Measurements from ENCODE around the gene NENF. TPM values are rescaled to one million over a fixed set of nuclear protein-coding genes. Genes with fewer than 3 reads are reported as not detected.

The NENF gene
- total RNA-seq, 1 donor from 2014 or later = 110 TPM

- H3K27ac ChIP-seq = no peak overlapping the region
- H3K9me3 ChIP-seq = no peaks in the 10 kb centered on the region
- H3K4me3 ChIP-seq = no peak overlapping the region
- no peaks in the 10 kb centered on the region for H3K27me3 ChIP-seq
- H3K4me1 ChIP-seq = no peaks in the 10 kb centered on the region
- intact Hi-C loops (cut with DNase I) = no loop called here
- TF ChIP-seq CTCF (IDR thresholded peaks at IDR 0.05) (no peak), POLR2AphosphoS5 (IDR thresholded peaks at IDR 0.05; ENCODE audit: insufficient read depth in 1 of 2, low read depth in 1 of 2) (no peak), POLR2A (IDR thresholded peaks at IDR 0.05) (no peak)
- H3K36me3 ChIP-seq = no peaks in the 10 kb centered on the region
- no peak for DNase-seq (ENCODE audit: extremely low spot score in 2 of 2)
Measured at GRCh38 chr1:212482637-212483441, 50.1 kb downstream of the NENF start.

- Histone ChIP-seq H3K4me1 (peaks cover 10% of the 10 kb centered on the region), H3K27ac (no peak overlapping the region), H3K9me3 (no peaks in the 10 kb centered on the region), H3K4me3 (no peak overlapping the region), H3K27me3 (no peaks in the 10 kb centered on the region), H3K36me3 (no peaks in the 10 kb centered on the region)
- DNase-seq (ENCODE audit: extremely low spot score in 2 of 2) = no peak
- intact Hi-C loops (cut with DNase I) = no loop called here
- no peak for TF ChIP-seq POLR2A (IDR thresholded peaks at IDR 0.05)
Measured at GRCh38 chr1:212484701-212485570, 52.2 kb downstream of the NENF start.

GRCh38 chr1:212485571-212485912, 52.8 kb downstream of the NENF start:
- Histone ChIP-seq H3K27ac (no peak overlapping the region), H3K4me3 (no peak overlapping the region), H3K4me1 (peaks cover 10% of the 10 kb centered on the region), H3K27me3 (no peaks in the 10 kb centered on the region), H3K36me3 (no peaks in the 10 kb centered on the region), H3K9me3 (no peaks in the 10 kb centered on the region)
- intact Hi-C loops (cut with DNase I) = no loop called here
- no peak for DNase-seq (ENCODE audit: extremely low spot score in 2 of 2)
- no peak for TF ChIP-seq CTCF (IDR thresholded peaks at IDR 0.05)
- no peak for TF ChIP-seq POLR2A (IDR thresholded peaks at IDR 0.05)
- TF ChIP-seq POLR2AphosphoS5 (IDR thresholded peaks at IDR 0.05; ENCODE audit: insufficient read depth in 1 of 2, low read depth in 1 of 2) = no peak

- H3K4me3 ChIP-seq = no peak overlapping the region
- H3K27me3 ChIP-seq = no peaks in the 10 kb centered on the region
- intact Hi-C loops (cut with DNase I) = no loop called here
- H3K27ac ChIP-seq = no peak overlapping the region
- H3K4me1 ChIP-seq = peaks cover 10% of the 10 kb centered on the region
- no peaks in the 10 kb centered on the region for H3K9me3 ChIP-seq
- no peaks in the 10 kb centered on the region for H3K36me3 ChIP-seq
- TF ChIP-seq POLR2AphosphoS5 (IDR thresholded peaks at IDR 0.05; ENCODE audit: insufficient read depth in 1 of 2, low read depth in 1 of 2) (peak in 1 of 2 donors; percentile 38), POLR2A (IDR thresholded peaks at IDR 0.05) (no peak)
- DNase-seq (ENCODE audit: extremely low spot score in 2 of 2) = no peak
Measured at GRCh38 chr1:212485913-212486618, 53.3 kb downstream of the NENF start.

GRCh38 chr1:212486619-212486975, 53.9 kb downstream of the NENF start:
- Histone ChIP-seq H3K36me3 (no peaks in the 10 kb centered on the region), H3K4me3 (no peak overlapping the region), H3K27ac (no peak overlapping the region), H3K4me1 (peaks cover 10% of the 10 kb centered on the region), H3K9me3 (no peaks in the 10 kb centered on the region), H3K27me3 (no peaks in the 10 kb centered on the region)
- intact Hi-C loops (cut with DNase I) = no loop called here
- DNase-seq (ENCODE audit: extremely low spot score in 2 of 2) = no peak
- no peak for TF ChIP-seq POLR2A (IDR thresholded peaks at IDR 0.05)
- no peak for TF ChIP-seq POLR2AphosphoS5 (IDR thresholded peaks at IDR 0.05; ENCODE audit: insufficient read depth in 1 of 2, low read depth in 1 of 2)
- no peak for TF ChIP-seq CTCF (IDR thresholded peaks at IDR 0.05)
